OCI-LY1 (cell line): ENCODE results near the gene TRIM40.

Experiments used
- CTCF ChIP-seq: fragments of 200-600 bp; sonication (generic), shearing (Covaris generic); IDR thresholded peaks from 2 replicates; pipeline ENCODE4 v1.5.1; 2017; ENCODE audit warnings: mild to moderate bottlenecking, antibody characterized with exemption, low read length, moderate library complexity, mixed read lengths
- EZH2 ChIP-seq: fragments of 200-600 bp; sonication (generic), shearing (Covaris generic); IDR thresholded peaks from 2 replicates; pipeline ENCODE4 v1.8.0; 2017; ENCODE audit warnings: borderline replicate concordance, mixed run types, mild to moderate bottlenecking, antibody characterized with exemption, low read length, moderate library complexity, mixed read lengths

GRCh38 chr6:30175765-30176164, 39.8 kb downstream of the TRIM40 start:
- TF ChIP-seq CTCF (no peak), EZH2 (no peak)
